Erythroblast (primary cell): ENCODE results near the gene TBL1Y.

ENCODE experiments used
- GATA1 ChIP-seq: IDR thresholded peaks from 2 replicates; pipeline ENCODE4 v1.6.1; 2011; ENCODE audit warnings: low read depth, mild to moderate bottlenecking, control low read depth, low read length, moderate library complexity
- POLR2A ChIP-seq: IDR thresholded peaks from 2 replicates; pipeline ENCODE4 v1.6.1; 2011; ENCODE audit warnings: mild to moderate bottlenecking, low read length

GRCh38 chrY:6948378-6948777 lies 37.9 kb downstream of the TBL1Y start:
- TF ChIP-seq POLR2A (no peak), GATA1 (no peak)
